OCI-LY7 (cell line): Measurements from ENCODE around the gene SLC8A1. TPM values are rescaled to one million over a fixed set of nuclear protein-coding genes. Genes with fewer than 3 reads are reported as not detected.

Source experiments
- BruUV-seq: library from RNA; stranded (reverse); fragments of 400-500 nt; replicated peaks from 2 replicates; lab custom pipeline; 2021; lab: Mats Ljungman, UMichigan
- CTCF ChIA-PET: fragments of 300-600 bp; sonication (Branson Sonifier 250); formaldehyde crosslinking; loops from one replicate; lab custom pipeline; 2022; ENCODE audit warnings: antibody characterized with exemption; ENCODE audit not compliant: unreplicated experiment; lab: Charles Lee
- POLR2A ChIA-PET: fragments of 300-600 bp; sonication (Branson Sonifier 250); formaldehyde crosslinking; loops from one replicate; lab custom pipeline; 2022; ENCODE audit warnings: antibody characterized with exemption; lab: Charles Lee
- DNase-seq: peaks from one replicate; pipeline ENCODE4 v3.0.0-alpha.2; 2015; ENCODE audit warnings: low spot score
- H2AFZ ChIP-seq: fragments of 200-600 bp; sonication (generic), shearing (Covaris generic); 2 replicates; pipeline ENCODE4 v1.6.1; 2014; ENCODE audit warnings: mild to moderate bottlenecking, antibody characterized with exemption, low read length, moderate library complexity
- H3K27ac ChIP-seq: fragments of 200-600 bp; sonication (generic); 2 replicates; pipeline ENCODE4 v1.5.1; 2014; ENCODE audit warnings: mixed run types, low read depth, mild to moderate bottlenecking, moderate library complexity, low read length, inconsistent platforms; ENCODE audit not compliant: poor library complexity, severe bottlenecking
- H3K36me3 ChIP-seq: fragments of 200-600 bp; sonication (generic); 2 replicates; pipeline ENCODE4 v1.6.1; 2014; ENCODE audit warnings: mild to moderate bottlenecking, antibody characterized with exemption, low read length, moderate library complexity, mixed read lengths; ENCODE audit not compliant: insufficient read depth
- H3K4me1 ChIP-seq: fragments of 200-600 bp; sonication (generic); 2 replicates; pipeline ENCODE4 v1.5.1; 2014; ENCODE audit warnings: mild to moderate bottlenecking, low read length; ENCODE audit not compliant: insufficient read depth, poor library complexity, severe bottlenecking
- H3K4me2 ChIP-seq: fragments of 200-600 bp; sonication (generic); 2 replicates; pipeline ENCODE4 v1.6.1; 2014; ENCODE audit warnings: mild to moderate bottlenecking, low read length
- H3K4me3 ChIP-seq: fragments of 200-600 bp; sonication (generic); 2 replicates; pipeline ENCODE4 v1.5.1; 2014; ENCODE audit warnings: mild to moderate bottlenecking, low read depth, low read length; ENCODE audit not compliant: poor library complexity, severe bottlenecking
- H3K79me2 ChIP-seq: fragments of 200-600 bp; sonication (generic); 2 replicates; pipeline ENCODE4 v1.6.1; 2016; ENCODE audit warnings: low read depth, mild to moderate bottlenecking, low read length, moderate library complexity, mixed read lengths; ENCODE audit not compliant: insufficient read depth
- H3K9me2 ChIP-seq: fragments of 200-600 bp; sonication (generic); 2 replicates; pipeline ENCODE4 v1.6.1; 2016; ENCODE audit warnings: mild to moderate bottlenecking, low read length, mixed read lengths; ENCODE audit not compliant: insufficient read depth
- H3K9me3 ChIP-seq: fragments of 200-600 bp; sonication (generic); 2 replicates; pipeline ENCODE4 v1.6.1; 2014; ENCODE audit warnings: mild to moderate bottlenecking, mixed run types, low read length, mixed read lengths
- H4K20me1 ChIP-seq: fragments of 200-600 bp; sonication (generic); 2 replicates; pipeline ENCODE4 v1.6.1; 2014; ENCODE audit warnings: mild to moderate bottlenecking, antibody characterized with exemption, low read length, moderate library complexity, mixed read lengths; ENCODE audit not compliant: insufficient read depth
- CTCF ChIP-seq: fragments of 200-600 bp; sonication (generic); conservative IDR thresholded peaks from 2 replicates; pipeline ENCODE4 v1.5.1; 2014; ENCODE audit warnings: mild to moderate bottlenecking, antibody characterized with exemption, low read length, moderate library complexity, mixed read lengths
- EZH2phosphoT487 ChIP-seq: fragments of 200-600 bp; sonication (generic); IDR thresholded peaks from 2 replicates; pipeline ENCODE4 v1.6.1; 2018; ENCODE audit warnings: low read depth, borderline replicate concordance, mild to moderate bottlenecking, mixed run types, antibody characterized with exemption, low read length, moderate library complexity, mixed read lengths
- intact Hi-C: fragments of 100-400 bp; cut with micrococcal nuclease; formaldehyde crosslinking; loops from one replicate; pipeline ENCODE4 v1.10.0; 2022; ENCODE audit not compliant: unreplicated experiment
- total RNA-seq, 2 experiments: library from RNA; depleted of rRNA in 1 of 2; stranded (reverse); fragments of >200 nt in 1 of 2; shearing (Covaris generic) in 1 of 2; gene quantifications; 2 replicates each; pipeline ENCODE4 v1.2.3, GENCODE V29; 2014 to 2022

SLC8A1 gene
- total RNA-seq, 2 experiments from 2014 or later, result 3.6 to 7.3 TPM

- DNase-seq, result no peak
- H3K4me3 ChIP-seq, result no peak overlapping the region
- no peak overlapping the region for H3K27ac ChIP-seq
- H3K4me2 ChIP-seq, result no peak overlapping the region
- no peak overlapping the region for H2AFZ ChIP-seq
- H4K20me1 ChIP-seq, result no peaks in the 10 kb centered on the region
- POLR2A ChIA-PET, result interaction anchor here (0.6 to 1.5 kb wide), 2 partner anchors 11 to 150 kb away, joined by 3 to 5 read pairs; no protein-coding TSS in a partner anchor
- intact Hi-C loops, result no loop called here
- CTCF ChIA-PET, result no interaction called here
- no TSS peak for BruUV-seq
- TF ChIP-seq EZH2phosphoT487 (no peak), CTCF (no peak)
- no peaks in the 10 kb centered on the region for H3K36me3 ChIP-seq
- H3K9me2 ChIP-seq, result no peaks in the 10 kb centered on the region
- peaks cover 6% of the 10 kb centered on the region for H3K4me1 ChIP-seq
- no peaks in the 10 kb centered on the region for H3K79me2 ChIP-seq
- H3K9me3 ChIP-seq, result no peaks in the 10 kb centered on the region
Observed at GRCh38 chr2:40169856-40170255, 282.0 kb downstream of the SLC8A1 start.

- no peak overlapping the region for H3K27ac ChIP-seq
- intact Hi-C loops, result no loop called here
- no peaks in the 10 kb centered on the region for H3K79me2 ChIP-seq
- no peak for DNase-seq
- TF ChIP-seq EZH2phosphoT487 (no peak), CTCF (no peak)
- ChIA-PET CTCF (no interaction called here), POLR2A (interaction anchor here (0.6 to 1.5 kb wide), 3 partner anchors 9 to 150 kb away, joined by 3 to 5 read pairs (median 3); no protein-coding TSS in a partner anchor)
- no peak overlapping the region for H2AFZ ChIP-seq
- H3K4me2 ChIP-seq, result no peak overlapping the region
- no peaks in the 10 kb centered on the region for H3K9me3 ChIP-seq
- peaks cover 9% of the 10 kb centered on the region for H3K4me1 ChIP-seq
- no peaks in the 10 kb centered on the region for H4K20me1 ChIP-seq
- no peaks in the 10 kb centered on the region for H3K9me2 ChIP-seq
- BruUV-seq, result no TSS peak
- no peak overlapping the region for H3K4me3 ChIP-seq
- no peaks in the 10 kb centered on the region for H3K36me3 ChIP-seq
Observed at GRCh38 chr2:40169430-40169829, 282.5 kb downstream of the SLC8A1 start.

GRCh38 chr2:40168546-40168945 is 283.3 kb downstream of the SLC8A1 start:
- intact Hi-C loops, result no loop called here
- Histone ChIP-seq H4K20me1 (no peaks in the 10 kb centered on the region), H3K4me1 (peaks cover 17% of the 10 kb centered on the region), H3K4me3 (no peak overlapping the region), H3K9me3 (no peaks in the 10 kb centered on the region), H3K27ac (no peak overlapping the region), H3K36me3 (no peaks in the 10 kb centered on the region), H3K4me2 (no peak overlapping the region), H2AFZ (no peak overlapping the region), H3K79me2 (no peaks in the 10 kb centered on the region), H3K9me2 (no peaks in the 10 kb centered on the region)
- no peak for DNase-seq
- no peak for TF ChIP-seq EZH2phosphoT487
- no peak for TF ChIP-seq CTCF
- CTCF ChIA-PET, result no interaction called here
- BruUV-seq, result no TSS peak
- POLR2A ChIA-PET, result interaction anchor here (1.5 kb wide), 1 partner anchor 10 kb away, joined by 3 read pairs; no protein-coding TSS in a partner anchor
